ENCODE data around the gene HEATR5A. TPM values are rescaled to one million over a fixed set of nuclear protein-coding genes. Genes with fewer than 3 reads are reported as not detected.

HEATR5A gene
- total and polyA plus RNA-seq, 9 of the 15 experiments (the other 6 are each of a cell fraction or from before 2014, with no cell fraction given): 8.0 to 50.9 (median 23.0) TPM

GRCh38 chr14:31401369-31401932, 18.9 kb downstream of the HEATR5A start (continued):
- TF ChIP-seq HDAC6 (IDR thresholded peaks at IDR 0.05; ENCODE audit: low read depth, low read length) (no peak), ZNF134 (CRISPR knock-in tag; conservative IDR thresholded peaks at IDR 0.05) (no peak), ESRRB (CRISPR knock-in tag; IDR thresholded peaks at IDR 0.05; ENCODE audit: borderline replicate concordance) (no peak), SIX5 (IDR thresholded peaks at IDR 0.05; ENCODE audit: borderline replicate concordance in 1 of 2, insufficient read depth in 1 of 2, low read depth in 1 of 2, low read length in 2 of 2) (no peak), ZBTB8A (IDR thresholded peaks at IDR 0.05; ENCODE audit: partially characterized antibody) (no peak)

GRCh38 chr14:31400031-31400638, 20.2 kb downstream of the HEATR5A start:
- ChIA-PET CTCF (ENCODE audit: low intra/inter-chr PET ratio) (no interaction called here), POLR2A (no interaction called here)
- peaks cover 26% of the 10 kb centered on the region; the same call in 2 of the 3 replicates for H3K36me3 ChIP-seq (ENCODE audit: control insufficient read depth, insufficient read depth, low read length)
- no peak overlapping the region for H3K27ac ChIP-seq (ENCODE audit: extremely low read depth, low read depth, low read length)
- no peaks in the 10 kb centered on the region for H3K9me1 ChIP-seq (ENCODE audit: control insufficient read depth, insufficient read depth, low read length)
- 89% methylated on average over 5 of the region's 5 CpGs for WGBS (ENCODE audit: insufficient coverage, low coverage, missing lambda C conversion rate)
- peaks cover 4% of the 10 kb centered on the region for H3K79me2 ChIP-seq (ENCODE audit: control insufficient read depth, insufficient read depth, low read length)
- no peak overlapping the region for H3K4me3 ChIP-seq
- no peak for ATAC-seq
- TF ChIP-seq GATA2 (CRISPR knock-in tag; IDR thresholded peaks at IDR 0.05): no peak
- no peak for TF ChIP-seq PCBP1 (IDR thresholded peaks at IDR 0.05; ENCODE audit: low read depth, low read length, poor library complexity, severe bottlenecking)
- TF ChIP-seq SUPT5H (IDR thresholded peaks at IDR 0.05): no peak
- intact Hi-C loops (cut with micrococcal nuclease): no loop called here
- no peak overlapping the region for H3K9ac ChIP-seq (ENCODE audit: insufficient read depth in 1 of 2, low read depth in 2 of 2, low read length in 2 of 2)
- no peak for FAIRE-seq
- no peak for DNase-seq (ENCODE audit: extremely low read depth in 1 of 4, low spot score in 3 of 4)
- no peaks in the 10 kb centered on the region for H3K27me3 ChIP-seq (ENCODE audit: control insufficient read depth in 2 of 2, insufficient read depth in 2 of 2, low read length in 2 of 2)
- H2AFZ ChIP-seq (ENCODE audit: low read depth, low read length): no peak overlapping the region
- no peak overlapping the region for H3K4me2 ChIP-seq (ENCODE audit: insufficient read depth, low read length)
- BruUV-seq (replicated peaks): no TSS peak
- in situ Hi-C loops (cut with MboI): no loop called here
- H4K20me1 ChIP-seq (replicated peaks; ENCODE audit: control insufficient read depth, insufficient read depth, low read length): no peaks in the 10 kb centered on the region; the same call in 1 of the 2 replicates
- H3K9me3 ChIP-seq (replicated peaks; ENCODE audit: control insufficient read depth, insufficient read depth, low read depth, low read length): no peaks in the 10 kb centered on the region
- no peaks in the 10 kb centered on the region; a peak in 1 of 5 replicates for H3K4me1 ChIP-seq (replicated peaks in 1 of 2; ENCODE audit: control insufficient read depth in 2 of 2, insufficient read depth in 2 of 2, low read length in 2 of 2)
